Common myeloid progenitor, CD34-positive (primary cell): ENCODE results near the gene SLC38A10.
"Not testable (repeated sequence)": the region's sequence is repeated elsewhere in the genome, so short reads cannot be mapped to it uniquely, and the experiment has no call there.

Experiments used
- CTCF ChIA-PET: fragments of 350-600 bp; sonication (Branson Sonifier 250); formaldehyde crosslinking; loops from one replicate; lab custom pipeline; 2021; ENCODE audit warnings: antibody characterized with exemption; lab: Charles Lee
- POLR2A ChIA-PET: fragments of 350-600 bp; sonication (Branson Sonifier 250); formaldehyde crosslinking; loops from one replicate; lab custom pipeline; 2021; ENCODE audit warnings: antibody characterized with exemption; lab: Charles Lee
- DNase-seq, 3 donors: peaks; one replicate each; pipeline versions ENCODE4 v3.0.0 to v3.0.0-alpha.2; 2013
- H3K27ac ChIP-seq, 2 experiments: 1 replicate in 1 of 2; 2 replicates in 1 of 2; pipeline ENCODE4 v1.7.0; 2013; ENCODE audit warnings: inconsistent platforms in 2 of 2, low read length in 2 of 2, mild to moderate bottlenecking in 2 of 2, low read depth in 1 of 2, moderate library complexity in 1 of 2; ENCODE audit not compliant: severe bottlenecking in 2 of 2, insufficient read depth in 1 of 2, poor library complexity in 1 of 2
- H3K27me3 ChIP-seq, 5 experiments: replicated peaks in 2 of 5; 1 replicate in 3 of 5; 2 replicates in 2 of 5; pipeline versions ENCODE4 v1.6.1 to v1.7.0; 2013; ENCODE audit warnings: low read length in 4 of 5, mild to moderate bottlenecking in 2 of 5, moderate library complexity in 2 of 5, inconsistent platforms in 1 of 5; ENCODE audit not compliant: insufficient read depth in 5 of 5, control insufficient read depth in 4 of 5
- H3K36me3 ChIP-seq, 4 experiments: 1 replicate in 2 of 4; 2 replicates in 2 of 4; pipeline versions ENCODE4 v1.6.1 to v1.7.0; 2013; ENCODE audit warnings: low read length in 3 of 4, control low read depth in 1 of 4, mild to moderate bottlenecking in 1 of 4; ENCODE audit not compliant: control insufficient read depth in 4 of 4, insufficient read depth in 4 of 4
- H3K4me1 ChIP-seq, 4 experiments: 1 replicate in 3 of 4; 2 replicates in 1 of 4; pipeline versions ENCODE4 v1.6.1 to v1.7.1; 2013; ENCODE audit warnings: low read length in 3 of 4, mild to moderate bottlenecking in 3 of 4, control low read depth in 1 of 4, inconsistent platforms in 1 of 4, moderate library complexity in 1 of 4; ENCODE audit not compliant: control insufficient read depth in 4 of 4, insufficient read depth in 4 of 4; ENCODE audit errors: control extremely low read depth in 1 of 4
- H3K4me3 ChIP-seq, 7 experiments: 1 replicate in 4 of 7; 2 replicates in 3 of 7; pipeline versions ENCODE4 v1.5.1 to v1.7.0; 2013; ENCODE audit warnings: mild to moderate bottlenecking in 7 of 7, low read length in 6 of 7, moderate library complexity in 6 of 7, inconsistent platforms in 2 of 7, low read depth in 2 of 7, control low read depth in 1 of 7; ENCODE audit not compliant: insufficient read depth in 4 of 7, control insufficient read depth in 1 of 7; ENCODE audit errors: extremely low read depth in 1 of 7
- H3K9me3 ChIP-seq, 5 experiments: 1 replicate in 4 of 5; 2 replicates in 1 of 5; pipeline versions ENCODE4 v1.6.1 to v1.7.1; 2013; ENCODE audit warnings: low read length in 4 of 5, mild to moderate bottlenecking in 2 of 5, inconsistent platforms in 1 of 5, low read depth in 1 of 5, moderate library complexity in 1 of 5; ENCODE audit not compliant: control insufficient read depth in 4 of 5, insufficient read depth in 2 of 5; ENCODE audit errors: control extremely low read depth in 1 of 5
- WGBS: methylation state at CpG from one replicate; pipeline ENCODE4 v1.1.5; 2013; ENCODE audit not compliant: insufficient coverage; 5-methylcytosine and 5-hydroxymethylcytosine counted together

SLC38A10 gene

GRCh38 chr17:81228834-81229665 lies 66.1 kb downstream of the SLC38A10 start:
- Histone ChIP-seq H3K4me3 (no peak overlapping the region), H3K27me3 (no peaks in the 10 kb centered on the region), H3K27ac (no peak overlapping the region), H3K4me1 (peaks cover 0 to 22% (median 15%) of the 10 kb centered on the region in 4 experiments), H3K9me3 (peaks cover 0 to 4% (median 0%) of the 10 kb centered on the region in 5 experiments), H3K36me3 (peaks cover 8 to 53% (median 37%) of the 10 kb centered on the region in 4 experiments)
- ChIA-PET CTCF (interaction anchor here (0.9 to 4.9 kb wide), 4 partner anchors 9 to 87 kb away, joined by 3 to 22 read pairs (median 4); no protein-coding TSS in a partner anchor), POLR2A (no interaction called here)
- no peak for DNase-seq
- WGBS = 96% methylated on average over 28 of the region's 32 CpGs

GRCh38 chr17:81228420-81228819 lies 66.7 kb downstream of the SLC38A10 start:
- Histone ChIP-seq H3K4me3 (peak overlapping the region in 1 of 7 experiments; percentile 1), H3K9me3 (peaks cover 0 to 4% (median 0%) of the 10 kb centered on the region in 5 experiments), H3K36me3 (peaks cover 8 to 47% (median 34%) of the 10 kb centered on the region in 4 experiments), H3K27me3 (no peaks in the 10 kb centered on the region), H3K27ac (no peak overlapping the region), H3K4me1 (peaks cover 5 to 28% (median 21%) of the 10 kb centered on the region in 4 experiments)
- ChIA-PET POLR2A (no interaction called here), CTCF (interaction anchor here (0.9 to 4.9 kb wide), 2 partner anchors 9 to 86 kb away, joined by 3 to 22 read pairs; no protein-coding TSS in a partner anchor)
- WGBS = 72% methylated on average over 7 of the region's 9 CpGs
- DNase-seq = peak in 2 of 3 donors; percentile 56 to 60

GRCh38 chr17:81227630-81228029 lies 67.5 kb downstream of the SLC38A10 start:
- H3K9me3 ChIP-seq, H3K27me3 ChIP-seq, POLR2A ChIA-PET, H3K4me3 ChIP-seq: not testable (repeated sequence)
- DNase-seq = peak in 1 of 3 donors; percentile 26
- H3K27ac ChIP-seq = peak overlapping the region in 1 of 2 experiments; percentile 49
- peaks cover 7 to 39% (median 30%) of the 10 kb centered on the region in 4 experiments for H3K36me3 ChIP-seq
- CTCF ChIA-PET = interaction anchor here (1.2 kb wide), 1 partner anchor 13 kb away, joined by 3 read pairs; no protein-coding TSS in a partner anchor
- WGBS = no CpG with 5 or more reads among the region's 2 CpGs
- peaks cover 5 to 31% (median 24%) of the 10 kb centered on the region in 4 experiments for H3K4me1 ChIP-seq

- ChIA-PET CTCF (interaction anchor here (0.8 kb wide), 1 partner anchor 10 kb away, joined by 3 read pairs; no protein-coding TSS in a partner anchor), POLR2A (no interaction called here)
- Histone ChIP-seq H3K36me3 (peaks cover 2 to 11% (median 7%) of the 10 kb centered on the region in 4 experiments), H3K4me1 (peaks cover 5 to 38% (median 35%) of the 10 kb centered on the region in 4 experiments), H3K27ac (no peak overlapping the region), H3K9me3 (peaks cover 0 to 4% (median 0%) of the 10 kb centered on the region in 5 experiments), H3K27me3 (no peaks in the 10 kb centered on the region), H3K4me3 (peak overlapping the region in 6 of 7 experiments; percentile 9 to 63 (median 50))
- DNase-seq = peak; percentile 61 to 85 (median 83)
- 0% methylated on average over 6 of the region's 11 CpGs for WGBS
Measured at GRCh38 chr17:81223762-81224130, 71.4 kb downstream of the SLC38A10 start.

GRCh38 chr17:81222906-81223761 lies 72.0 kb downstream of the SLC38A10 start, which contains the start of gene CEP131:
TSS of gene CEP131 (minus strand) at chr17:81222965. CDS start at chr17:81220056, 2,909 bp downstream.
- Histone ChIP-seq H3K4me3 (peak within 1 kb of the TSS; percentile 59 to 83 (median 77)), H3K27me3 (no peaks in the 10 kb centered on the region), H3K9me3 (peaks cover 0 to 4% (median 0%) of the 10 kb centered on the region in 5 experiments), H3K27ac (peak within 1 kb of the TSS in 1 of 2 experiments; percentile 64), H3K36me3 (peaks cover 2 to 15% (median 10%) of the 10 kb centered on the region in 4 experiments), H3K4me1 (peaks cover 5 to 32% (median 30%) of the 10 kb centered on the region in 4 experiments)
- ChIA-PET CTCF (interaction anchor here (1.0 kb wide), 1 partner anchor 8 kb away, joined by 3 read pairs; no protein-coding TSS in a partner anchor), POLR2A (interaction anchor here (0.6 to 0.8 kb wide), 3 partner anchors 9 to 338 kb away, joined by 3 read pairs; partner anchors contain the start of genes NDUFAF8 and TEPSIN)
- peak; percentile 97 to 99 (median 99) for DNase-seq
- WGBS = 0% methylated on average over 64 of the region's 79 CpGs

- H3K36me3 ChIP-seq = peaks cover 2 to 17% (median 10%) of the 10 kb centered on the region in 4 experiments
- H3K4me1 ChIP-seq = peaks cover 5 to 26% (median 25%) of the 10 kb centered on the region in 4 experiments
- POLR2A ChIA-PET = interaction anchor here (0.6 kb wide), 1 partner anchor 339 kb away, joined by 3 read pairs; no protein-coding TSS in a partner anchor
- H3K4me3 ChIP-seq = peak overlapping the region; percentile 59 to 83 (median 77)
- DNase-seq = no peak
- H3K27ac ChIP-seq = peak overlapping the region in 1 of 2 experiments; percentile 64
- CTCF ChIA-PET = interaction anchor here (1.0 kb wide), 1 partner anchor 9 kb away, joined by 3 read pairs; no protein-coding TSS in a partner anchor
- H3K9me3 ChIP-seq = peaks cover 0 to 4% (median 0%) of the 10 kb centered on the region in 5 experiments
- WGBS = 0% methylated on average over 21 of the region's 30 CpGs
- no peaks in the 10 kb centered on the region for H3K27me3 ChIP-seq
Measured at GRCh38 chr17:81222620-81222905, 72.5 kb downstream of the SLC38A10 start.
